ENCODE data around the gene CARS1.
A peak's percentile ranks its signal among the peaks of the same experiment; 100 is the strongest.

Gene CARS1

DNA sequence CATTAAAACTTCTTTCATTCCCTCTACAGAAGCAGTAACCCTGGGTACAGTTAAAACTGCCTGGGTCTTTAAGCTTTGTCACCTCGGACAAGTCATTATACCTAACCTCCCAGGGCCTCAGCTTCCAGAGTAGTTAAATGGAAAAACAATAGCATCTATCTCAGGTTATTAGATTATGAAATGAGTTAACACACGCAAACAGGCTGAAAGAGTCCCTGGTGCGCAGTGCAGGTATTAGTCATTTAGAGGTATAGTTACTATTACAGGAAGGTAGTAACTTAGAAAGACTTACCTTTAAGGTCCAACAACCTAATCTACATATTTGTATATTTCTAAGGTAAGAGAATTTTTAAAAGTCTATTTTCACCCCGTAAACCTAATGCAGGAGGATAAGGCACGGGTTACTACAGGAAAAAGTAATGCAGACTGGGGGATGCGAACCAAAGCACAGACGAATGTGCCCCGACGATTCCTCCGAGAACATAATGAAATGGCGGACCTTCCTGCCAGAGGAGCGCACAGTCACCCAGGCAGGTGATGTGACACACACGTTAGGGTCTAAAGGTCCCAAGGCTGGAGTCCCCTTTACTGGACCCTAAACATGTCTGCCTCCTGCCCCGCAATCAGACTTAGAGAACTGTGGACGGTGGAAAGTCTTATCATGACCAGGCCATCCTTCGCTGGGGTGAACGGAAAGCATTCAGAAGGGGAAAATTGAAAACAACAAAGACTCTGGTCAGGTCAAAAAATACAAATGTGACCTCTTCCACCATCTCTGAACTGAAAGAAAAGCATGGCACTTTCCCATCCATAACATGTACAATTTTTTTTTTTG is 66.4 kb downstream of the CARS1 start:
- peak in 1 of 6 experiments; percentile 19 for DNase-seq

DNA sequence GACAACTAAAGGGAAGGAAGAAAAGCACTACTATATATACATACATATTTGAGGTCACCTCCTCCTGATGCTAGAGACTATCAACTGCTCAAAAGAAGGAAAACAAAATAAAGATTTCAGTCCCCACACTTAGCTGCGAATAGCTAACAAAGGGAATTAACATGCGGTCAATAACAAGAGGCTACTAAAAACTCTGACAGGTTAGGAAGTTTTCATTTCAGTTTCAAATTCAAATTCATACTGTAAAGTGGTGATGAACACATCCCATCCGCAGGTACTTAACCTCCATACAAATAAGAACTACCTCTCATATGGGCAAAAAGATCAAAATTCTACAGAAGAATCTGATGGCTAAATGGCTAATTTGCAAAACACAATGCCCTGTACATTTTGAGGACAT is 67.7 kb downstream of the CARS1 start:
- DNase-seq, result no peak

DNA sequence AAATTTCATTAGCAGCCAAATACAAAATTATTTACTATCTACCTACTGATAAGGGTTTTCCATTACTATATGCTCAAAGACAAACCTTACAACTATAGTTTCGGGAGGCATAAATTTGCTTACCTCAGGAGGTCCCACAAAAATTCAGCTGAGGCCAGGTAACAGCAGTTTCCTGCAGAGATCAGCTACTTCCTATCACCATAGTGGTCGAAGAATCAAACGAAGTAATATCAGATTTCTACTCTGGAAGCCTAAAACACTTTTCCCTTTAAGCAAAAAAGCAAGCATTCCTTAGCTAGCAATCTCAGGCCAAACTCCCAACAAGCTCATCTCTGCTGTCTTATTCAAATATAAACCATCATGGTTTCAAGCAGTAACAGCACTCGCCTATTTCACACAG is 68.2 kb downstream of the CARS1 start:
- no peak for DNase-seq

DNA sequence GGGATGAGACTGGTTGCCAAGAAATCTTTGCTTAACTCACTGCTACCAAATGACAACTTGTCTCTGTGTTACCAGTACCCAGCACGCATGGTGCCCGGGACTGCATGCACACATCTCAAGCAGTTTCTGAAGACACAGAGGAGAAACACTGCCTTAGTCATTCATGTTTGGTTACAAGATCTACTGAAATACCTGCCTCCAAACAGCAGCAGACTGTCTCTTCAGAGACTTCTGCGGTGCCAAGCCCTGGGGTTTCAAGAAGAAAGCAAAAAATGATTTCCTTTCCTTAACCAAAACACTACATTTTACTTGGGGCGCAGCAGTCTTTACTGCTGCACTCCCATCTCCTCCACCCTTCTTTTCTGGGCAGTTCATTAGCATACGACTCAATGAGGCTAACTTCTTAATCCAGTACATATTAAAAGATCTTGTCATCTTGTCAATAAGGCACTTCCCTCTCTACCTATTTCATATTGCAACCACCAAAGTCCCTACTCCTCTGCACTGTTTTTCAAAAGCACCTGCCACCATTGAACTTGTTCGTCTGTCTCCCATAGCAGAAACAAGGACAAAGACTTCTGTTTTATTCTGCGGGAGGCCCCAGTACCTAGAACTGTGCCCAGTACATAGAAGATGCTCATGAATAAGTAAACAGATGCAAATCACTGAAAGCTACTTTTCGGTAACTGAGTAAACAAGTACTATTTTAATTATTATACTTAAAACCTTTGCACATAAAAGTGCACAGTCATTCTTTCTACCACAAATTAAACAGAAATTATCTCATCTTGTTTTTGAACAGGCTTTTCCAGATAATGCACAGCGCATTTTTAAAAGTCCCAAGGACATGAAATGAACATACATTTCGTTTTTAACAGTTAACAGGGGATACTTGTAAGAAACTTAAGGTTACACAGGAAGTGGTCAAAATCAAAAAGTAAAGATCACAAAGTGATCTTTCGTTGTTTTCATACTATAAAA is 69.1 kb downstream of the CARS1 start:
- peak; percentile 19 to 73 (median 48) for DNase-seq

DNA sequence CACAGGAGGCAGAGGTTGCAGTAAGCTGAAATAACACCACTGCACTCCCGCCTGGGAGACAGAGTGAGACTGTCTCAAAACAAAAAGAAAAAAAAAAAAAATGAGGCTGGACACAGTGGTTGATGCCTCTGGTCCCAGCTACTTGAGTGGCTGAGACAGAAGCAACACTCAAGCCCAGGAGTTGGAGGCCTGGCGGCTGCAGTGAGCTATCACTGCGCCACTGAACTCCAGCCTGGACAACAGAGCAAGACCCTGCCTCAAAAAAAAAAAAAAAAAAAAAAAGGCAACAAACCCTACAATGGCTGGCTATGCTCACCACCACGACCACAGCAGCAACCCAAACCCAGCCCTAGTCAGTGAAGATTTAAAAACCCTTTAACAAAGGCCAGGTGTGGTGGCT is 73.3 kb downstream of the CARS1 start:
- no peak for DNase-seq

DNA sequence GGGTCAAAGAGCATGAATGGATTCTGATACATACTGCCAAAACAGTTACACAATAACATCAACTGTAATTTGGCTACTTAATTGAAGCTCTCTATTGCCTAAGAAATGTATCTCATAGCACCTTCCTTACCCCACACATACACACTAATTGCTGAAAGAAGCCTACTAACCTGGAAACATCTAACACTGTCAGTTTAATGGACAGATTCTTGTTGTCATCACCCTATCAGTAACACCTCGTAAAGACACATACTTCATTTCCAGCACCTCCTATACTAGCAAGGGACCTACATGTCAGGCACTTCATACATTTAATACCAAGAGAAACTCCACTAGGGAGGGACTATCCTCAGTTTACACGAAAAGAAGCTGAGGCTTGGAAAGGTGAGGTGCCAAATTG is 75.0 kb downstream of the CARS1 start:
- DNase-seq, result no peak

DNA sequence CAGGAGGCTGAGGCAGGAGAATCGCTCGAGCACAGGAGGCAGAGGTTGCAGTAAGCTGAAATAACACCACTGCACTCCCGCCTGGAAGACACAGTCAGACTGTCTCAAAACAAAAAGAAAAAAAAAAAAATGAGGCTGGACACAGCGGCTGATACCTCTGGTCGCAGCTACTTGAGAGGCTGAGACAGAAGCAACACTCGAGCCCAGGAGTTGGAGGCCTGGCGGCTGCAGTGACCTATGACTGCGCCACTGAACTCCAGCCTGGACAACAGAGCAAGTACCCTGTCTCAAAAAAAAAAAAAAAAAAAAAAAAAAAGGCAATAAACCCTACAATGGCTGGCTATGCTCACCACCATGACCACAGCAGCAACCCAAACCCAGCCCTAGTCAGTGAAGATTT is 76.1 kb downstream of the CARS1 start:
- no peak for DNase-seq

DNA sequence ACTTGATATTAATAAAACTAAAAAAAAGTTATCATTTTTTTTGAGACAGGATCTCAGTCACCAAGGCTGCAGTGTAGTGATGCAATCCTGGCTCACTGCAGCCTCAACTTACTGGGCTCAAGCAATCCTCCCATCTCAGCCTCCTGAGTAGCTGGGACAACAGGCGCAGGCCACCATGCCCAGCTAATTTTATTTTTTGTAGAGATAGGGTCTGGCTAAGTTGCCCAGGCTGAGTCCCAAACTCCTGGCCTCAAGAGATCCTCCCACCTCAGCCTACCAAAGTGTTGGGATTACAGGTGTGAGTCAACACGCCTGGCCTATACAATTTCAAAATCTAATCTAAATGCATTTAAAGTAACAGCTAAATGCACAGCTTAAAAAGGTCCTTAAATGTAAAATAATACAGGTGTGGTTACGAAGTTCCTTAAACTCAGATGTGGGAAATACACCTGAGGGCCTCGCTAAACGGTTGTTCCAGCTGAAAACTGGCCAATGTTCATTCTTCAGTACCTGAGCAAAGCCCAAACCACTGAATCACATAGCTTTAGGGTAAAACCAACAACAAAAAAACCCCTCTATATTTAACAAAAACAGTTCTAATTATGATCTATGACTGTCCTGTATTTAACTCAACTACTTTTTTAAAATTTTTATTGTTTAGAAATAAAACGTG is 76.9 kb downstream of the CARS1 start:
- no peak for DNase-seq

DNA sequence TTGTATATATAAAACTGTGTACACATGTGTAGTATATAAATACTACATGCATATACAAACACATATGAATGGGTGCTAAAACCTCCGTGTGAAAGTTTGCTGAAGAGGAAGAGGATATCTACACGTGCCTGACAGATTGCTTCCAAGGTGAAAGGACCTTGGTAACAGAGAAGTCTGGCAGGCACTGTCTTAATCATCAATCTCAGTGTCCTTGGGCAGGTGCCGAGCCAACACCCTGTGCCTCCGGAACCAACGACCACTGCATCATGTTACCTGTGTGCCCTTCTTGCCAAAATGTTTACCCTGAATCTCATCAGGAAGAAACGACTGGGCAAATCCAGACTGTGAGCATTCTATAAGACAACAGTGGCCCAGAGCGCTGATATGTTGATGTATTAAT is 80.1 kb downstream of the CARS1 start:
- no peak for DNase-seq

DNA sequence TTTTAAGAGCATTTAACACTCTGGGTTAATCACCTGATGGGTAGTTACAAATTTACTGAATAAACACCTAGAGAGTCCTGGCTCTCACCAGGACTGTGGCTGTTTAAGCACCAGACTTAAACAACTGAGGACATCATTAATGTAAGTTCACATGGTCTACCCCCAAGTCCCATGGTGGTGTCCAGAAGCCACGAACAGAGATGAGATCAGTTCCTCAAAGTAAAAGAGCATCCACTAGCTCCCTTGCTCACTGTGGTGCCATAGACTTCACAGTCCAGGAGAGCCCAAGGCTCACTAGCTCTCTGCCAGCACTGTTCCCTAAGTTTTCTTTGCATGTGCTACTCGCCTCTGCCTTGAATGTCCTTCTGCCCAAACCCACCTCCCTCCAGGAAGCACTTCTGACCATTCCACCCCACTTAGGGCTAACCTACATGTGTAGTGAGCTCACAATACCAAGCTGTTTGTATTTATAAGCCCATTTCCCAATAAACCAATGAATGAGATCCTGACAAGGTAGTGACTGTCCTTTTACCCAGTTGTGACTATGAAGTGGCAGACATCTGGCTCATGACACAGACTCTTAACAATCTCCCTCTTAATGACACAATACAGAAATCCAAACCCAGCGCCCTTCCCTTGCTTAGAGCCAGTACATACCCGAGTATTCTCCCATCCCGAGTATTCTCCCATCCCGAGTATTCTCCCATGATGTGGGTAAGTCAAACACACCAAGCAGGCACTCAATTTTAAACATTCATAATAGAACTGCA is 80.7 kb downstream of the CARS1 start:
- DNase-seq, result no peak

DNA sequence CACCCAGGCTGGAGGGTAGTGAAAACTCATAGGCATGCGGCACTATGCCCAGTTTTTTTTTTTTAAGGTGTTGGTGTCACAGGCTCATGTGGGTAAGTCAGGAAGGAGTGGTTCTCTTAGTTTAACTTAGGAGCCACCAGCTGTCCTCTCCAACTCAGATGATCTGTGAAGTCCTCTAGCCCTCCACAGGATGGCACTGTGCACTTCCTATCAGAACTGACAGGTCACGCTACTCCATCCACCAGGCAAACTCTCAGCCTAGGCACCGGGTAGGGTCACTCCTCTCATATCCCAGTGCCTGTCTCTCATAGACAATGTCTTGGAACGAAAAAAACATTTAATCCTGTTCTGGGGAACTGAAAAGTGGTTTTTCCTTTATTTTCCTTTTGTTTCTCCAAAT is 81.6 kb downstream of the CARS1 start:
- peak; percentile 8 to 52 (median 34) for DNase-seq

DNA sequence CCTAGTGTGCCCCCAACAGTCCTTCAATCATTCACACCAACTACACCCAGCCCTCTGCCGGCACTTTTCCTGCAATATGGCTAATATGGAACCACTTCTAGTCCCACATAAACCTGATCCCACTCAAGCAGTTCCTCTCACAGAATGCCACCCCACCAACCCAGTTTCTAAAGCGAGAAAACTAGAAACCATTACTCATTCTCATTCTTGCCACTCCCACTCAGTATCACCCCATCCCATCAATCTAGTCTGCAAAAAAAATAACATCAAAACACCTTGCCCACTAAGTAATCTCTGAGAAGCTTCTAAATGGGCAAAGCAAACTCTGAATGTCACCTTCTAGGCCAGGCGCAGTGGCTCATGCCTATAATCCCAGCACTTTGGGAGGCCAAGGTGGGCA is 83.0 kb downstream of the CARS1 start:
- no peak for DNase-seq

DNA sequence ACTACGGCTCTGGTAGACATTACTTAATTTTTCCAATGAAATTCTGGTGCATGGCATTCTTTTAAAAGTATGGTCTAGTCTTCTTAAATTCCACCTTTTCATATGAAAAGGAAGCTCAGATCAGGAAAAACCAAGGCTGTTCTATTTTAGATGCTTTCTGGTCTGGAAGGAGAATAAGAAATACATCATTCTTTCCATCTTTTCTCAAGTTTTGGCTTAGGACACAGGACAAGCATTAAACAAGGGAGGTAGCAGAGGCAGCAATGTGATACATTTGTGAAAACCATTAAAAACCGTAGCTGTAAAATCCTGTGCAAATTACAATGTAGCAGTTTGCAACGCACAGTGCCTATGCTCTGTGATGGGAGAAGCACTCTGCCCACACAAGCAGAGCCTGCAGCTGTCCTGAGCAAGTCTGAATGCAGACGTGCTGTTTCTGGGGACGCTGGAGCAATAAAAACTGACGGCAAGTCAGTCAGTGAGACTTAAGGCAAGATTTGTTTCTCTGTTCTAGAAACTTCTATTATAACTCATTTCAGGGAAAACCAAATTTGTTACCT is 88.8 kb downstream of the CARS1 start:
- DNase-seq, result no peak

DNA sequence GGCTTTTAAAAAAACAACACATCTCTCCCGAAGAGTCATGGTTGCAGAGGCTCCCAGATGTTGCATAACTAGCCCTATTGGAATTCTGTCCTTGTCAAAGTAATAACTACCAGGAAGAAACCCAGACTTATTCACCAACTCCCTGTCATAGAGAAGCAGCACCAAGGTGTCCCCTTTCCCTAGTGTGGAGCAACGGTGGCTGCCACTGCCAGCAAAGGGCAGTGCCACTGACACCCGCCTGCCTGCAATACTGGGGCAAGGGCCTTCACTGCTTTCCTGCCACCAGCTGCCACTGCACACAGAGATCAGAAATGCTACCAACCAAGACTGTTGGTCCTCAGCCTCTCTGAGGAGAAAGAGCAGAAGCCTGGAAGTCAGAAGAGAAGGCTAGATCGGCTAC is 92.4 kb downstream of the CARS1 start:
- peak in 1 of 6 experiments; percentile 10 for DNase-seq

DNA sequence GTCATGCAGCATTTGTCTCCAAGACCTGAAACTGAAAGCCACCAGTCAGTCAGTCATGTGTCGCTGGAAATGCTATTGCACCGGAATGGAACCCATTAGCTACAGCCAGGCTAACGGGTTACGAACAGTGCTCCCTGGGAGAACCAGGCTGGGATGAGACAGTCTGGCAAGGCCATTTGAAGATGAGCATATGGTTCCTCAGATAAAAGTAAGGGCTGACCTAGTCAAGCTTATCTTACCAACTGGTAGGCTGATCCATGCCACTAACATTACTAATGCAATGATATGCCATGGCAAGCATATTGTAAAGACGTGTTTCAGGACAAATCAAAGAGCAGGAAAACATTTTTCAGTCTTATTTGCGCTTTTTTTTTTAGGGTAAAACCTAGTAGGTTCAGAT is 93.5 kb downstream of the CARS1 start:
- no peak for DNase-seq

DNA sequence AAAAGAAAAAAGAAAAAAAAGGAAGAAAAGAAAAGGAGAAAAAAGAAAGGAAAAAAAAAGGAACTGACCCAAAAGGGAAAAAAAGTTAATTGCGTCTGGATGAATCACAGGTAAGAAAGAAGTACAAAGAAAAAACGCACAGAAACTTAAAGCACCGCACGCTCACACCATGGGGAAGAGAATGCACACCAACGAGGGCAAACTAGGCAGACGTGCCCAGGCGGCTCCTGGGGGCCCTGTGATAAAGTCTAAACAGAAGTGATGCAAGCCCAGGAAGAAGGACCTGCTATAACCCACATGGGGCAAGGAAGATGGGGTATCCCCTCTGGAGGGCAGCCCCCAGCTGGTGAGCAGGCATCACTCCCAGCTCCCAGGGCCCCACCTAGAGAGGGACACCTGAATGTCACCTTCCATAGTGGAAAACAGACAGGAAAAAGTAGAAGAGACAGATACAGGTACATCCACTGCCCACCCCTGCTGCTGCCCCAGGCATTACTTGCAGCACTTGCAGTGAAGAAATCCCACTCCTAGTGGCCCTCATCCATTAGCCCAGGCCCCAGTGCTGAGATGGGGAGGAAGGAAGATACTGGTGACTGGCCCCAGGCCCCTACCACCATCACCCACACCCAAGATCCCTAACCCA is 94.0 kb downstream of the CARS1 start:
- DNase-seq, result no peak

DNA sequence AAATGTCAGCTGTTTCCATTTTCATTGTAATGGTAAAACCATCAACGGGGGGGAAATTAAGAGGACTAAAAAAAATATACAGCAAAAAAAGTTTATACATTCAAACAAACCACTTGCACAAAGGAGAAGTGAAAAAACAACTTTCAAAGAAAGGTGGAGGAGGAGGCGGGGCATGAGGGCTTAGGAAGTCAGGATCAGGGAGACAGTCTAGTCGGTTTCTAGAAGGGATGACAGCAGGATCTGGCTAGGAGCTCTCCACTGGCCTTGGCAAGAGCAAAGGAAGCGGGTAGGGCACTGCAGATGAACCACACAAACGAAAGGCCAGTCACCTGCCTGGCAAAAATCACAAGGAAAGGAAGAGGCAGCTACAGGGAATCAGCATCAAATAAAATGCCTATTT is 96.1 kb downstream of the CARS1 start:
- DNase-seq, result no peak

DNA sequence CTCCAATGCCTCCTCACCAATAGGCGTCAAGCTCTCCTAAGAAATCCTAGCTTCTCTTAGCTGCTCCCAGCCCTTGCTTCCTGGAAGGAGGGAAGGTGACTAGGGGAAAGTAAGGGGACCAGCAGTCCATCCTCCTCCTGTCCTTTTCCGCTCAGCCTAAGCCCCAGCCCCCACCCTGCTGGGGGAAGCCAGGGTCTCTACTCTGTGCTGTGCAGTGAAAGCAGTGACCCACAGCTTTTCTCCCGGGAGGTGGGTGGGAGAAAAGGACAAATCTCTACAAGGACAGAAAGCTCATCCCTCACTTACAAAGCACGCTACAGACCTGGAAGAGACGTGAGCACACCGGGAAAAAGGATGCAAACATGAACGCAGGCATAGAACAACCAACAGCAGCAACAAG is 97.1 kb downstream of the CARS1 start:
- DNase-seq, result no peak

DNA sequence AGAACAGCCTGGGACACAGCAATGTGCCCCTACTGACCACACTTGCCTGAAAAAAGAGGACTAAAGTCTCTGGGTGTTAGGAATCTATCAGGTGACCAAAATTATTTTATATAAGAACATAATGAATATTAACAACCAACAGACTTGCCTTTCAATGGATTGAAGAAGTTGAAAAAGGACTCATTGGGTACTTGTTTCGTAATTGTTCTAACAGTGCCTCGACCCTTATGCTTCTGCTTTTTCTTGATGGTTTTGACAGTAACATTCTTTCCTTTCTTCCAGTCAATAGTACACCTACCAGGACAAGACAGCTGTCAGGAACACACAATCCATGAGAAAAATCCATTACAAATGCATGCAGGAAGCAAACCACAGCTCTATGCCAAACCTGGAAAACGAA is 99.0 kb downstream of the CARS1 start:
- DNase-seq, result no peak

DNA sequence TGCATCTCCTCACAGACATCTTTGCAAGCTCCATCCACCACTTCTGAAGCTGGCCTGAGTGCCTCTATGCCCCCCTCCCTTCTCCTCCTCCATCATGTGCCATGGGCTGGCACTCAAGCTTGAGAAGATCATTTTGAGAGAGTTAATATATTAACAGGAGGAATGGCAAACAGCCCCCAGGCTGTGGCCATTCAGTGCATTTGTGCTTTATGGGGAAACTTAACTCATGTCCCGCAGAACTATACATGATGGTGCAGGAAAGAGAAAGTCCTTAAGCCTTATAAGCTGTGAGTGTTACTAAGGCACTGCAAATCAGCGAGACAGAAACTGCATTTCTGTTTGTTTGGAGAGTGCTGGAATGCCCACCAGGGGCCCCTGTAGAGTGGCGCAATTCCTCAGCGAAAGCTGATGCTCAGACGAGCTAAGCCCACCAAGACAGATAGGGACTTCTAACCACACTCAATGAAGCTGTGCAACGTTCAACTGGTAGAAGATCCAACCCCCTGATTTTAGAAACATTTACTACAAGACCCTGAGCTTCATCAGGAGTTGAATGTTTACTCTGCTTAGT is 101.2 kb downstream of the CARS1 start:
- DNase-seq, result no peak

DNA sequence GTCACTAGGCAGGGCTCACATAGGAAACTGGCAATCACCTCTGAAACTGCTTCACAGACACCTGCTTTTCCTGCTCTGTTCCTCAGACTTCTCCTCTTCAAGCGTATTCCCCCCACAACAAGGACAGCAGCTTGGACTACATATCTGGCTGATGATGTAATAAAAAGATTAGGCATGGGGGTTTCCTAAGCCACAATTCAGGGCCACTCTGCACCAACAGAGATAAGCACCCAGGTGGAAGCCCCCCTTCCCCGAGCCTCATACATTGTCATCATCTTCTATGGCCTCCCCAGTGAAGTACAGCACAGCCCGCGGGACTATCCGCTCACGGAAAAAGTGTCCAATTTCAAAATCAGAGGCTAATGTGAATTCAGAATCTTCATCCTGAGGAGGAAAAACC is 103.0 kb downstream of the CARS1 start:
- no peak for DNase-seq
